SK-N-SH treated with all-trans-retinoic acid at 6 μM for 48 hours (cell line): ENCODE results near the gene DHDH.

Experiments
- CSDC2 ChIP-seq: fragments of 250-450 bp; sonication (Bioruptor Pico); IDR thresholded peaks from 2 replicates; pipeline ENCODE4 v1.5.0; 2020; ENCODE audit warnings: mild to moderate bottlenecking, moderate library complexity
- TOX ChIP-seq: fragments of 250-450 bp; sonication (Bioruptor Pico); IDR thresholded peaks from 2 replicates; pipeline ENCODE4 v1.8.0; 2021; ENCODE audit warnings: mild to moderate bottlenecking, moderate library complexity, borderline replicate concordance
- ZFP3 ChIP-seq: fragments of 250-450 bp; sonication (Bioruptor Pico); IDR thresholded peaks from 2 replicates; pipeline ENCODE4 v1.5.0; 2020; ENCODE audit warnings: mild to moderate bottlenecking, moderate library complexity
- ZFP30 ChIP-seq: fragments of 450-650 bp; formaldehyde crosslinking; IDR thresholded peaks from 2 replicates; pipeline ENCODE4 v1.5.0; 2022; ENCODE audit warnings: mild to moderate bottlenecking, moderate library complexity
- ZNF565 ChIP-seq: fragments of 450-650 bp; formaldehyde crosslinking; conservative IDR thresholded peaks from 2 replicates; pipeline ENCODE4 v1.5.0; 2020; ENCODE audit warnings: low read depth, mild to moderate bottlenecking, moderate library complexity
- TF ChIP-seq, protein P1 (sequence below): fragments of 250-450 bp; sonication (Bioruptor Pico); IDR thresholded peaks from 2 replicates; pipeline ENCODE4 v1.8.0; 2020; ENCODE audit warnings: mild to moderate bottlenecking, moderate library complexity, borderline replicate concordance
- TF ChIP-seq, protein P2 (sequence below): fragments of 250-450 bp; sonication (Bioruptor Pico); IDR thresholded peaks from 2 replicates; pipeline ENCODE4 v1.5.1; 2020; ENCODE audit warnings: low read depth, mild to moderate bottlenecking, moderate library complexity

DNA sequence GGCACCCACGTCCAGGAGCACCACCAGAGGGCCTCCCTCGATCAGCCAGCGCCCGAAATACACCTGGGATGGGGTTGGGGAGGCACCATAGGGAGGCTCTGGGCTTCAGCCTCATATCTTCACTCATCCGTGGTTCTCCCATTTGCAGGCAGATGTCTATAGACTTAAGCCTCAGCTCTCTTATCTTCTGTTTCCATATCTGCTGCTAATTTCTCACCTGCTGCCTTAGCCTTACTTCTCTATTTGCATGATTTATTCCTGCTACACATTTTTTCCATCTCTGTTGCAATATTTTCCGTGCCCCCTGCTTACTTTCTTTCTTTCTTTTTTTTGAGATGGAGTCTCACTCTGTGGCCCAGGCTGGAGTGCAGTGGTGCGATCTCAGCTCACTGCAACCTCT, 53.8 kb downstream of the DHDH start:
- no peak for TF ChIP-seq CSDC2 (CRISPR knock-in tag)
- TF ChIP-seq, protein P1, sequence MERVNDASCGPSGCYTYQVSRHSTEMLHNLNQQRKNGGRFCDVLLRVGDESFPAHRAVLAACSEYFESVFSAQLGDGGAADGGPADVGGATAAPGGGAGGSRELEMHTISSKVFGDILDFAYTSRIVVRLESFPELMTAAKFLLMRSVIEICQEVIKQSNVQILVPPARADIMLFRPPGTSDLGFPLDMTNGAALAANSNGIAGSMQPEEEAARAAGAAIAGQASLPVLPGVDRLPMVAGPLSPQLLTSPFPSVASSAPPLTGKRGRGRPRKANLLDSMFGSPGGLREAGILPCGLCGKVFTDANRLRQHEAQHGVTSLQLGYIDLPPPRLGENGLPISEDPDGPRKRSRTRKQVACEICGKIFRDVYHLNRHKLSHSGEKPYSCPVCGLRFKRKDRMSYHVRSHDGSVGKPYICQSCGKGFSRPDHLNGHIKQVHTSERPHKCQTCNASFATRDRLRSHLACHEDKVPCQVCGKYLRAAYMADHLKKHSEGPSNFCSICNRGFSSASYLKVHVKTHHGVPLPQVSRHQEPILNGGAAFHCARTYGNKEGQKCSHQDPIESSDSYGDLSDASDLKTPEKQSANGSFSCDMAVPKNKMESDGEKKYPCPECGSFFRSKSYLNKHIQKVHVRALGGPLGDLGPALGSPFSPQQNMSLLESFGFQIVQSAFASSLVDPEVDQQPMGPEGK (CRISPR knock-in tag): no peak
- TF ChIP-seq, protein P2, sequence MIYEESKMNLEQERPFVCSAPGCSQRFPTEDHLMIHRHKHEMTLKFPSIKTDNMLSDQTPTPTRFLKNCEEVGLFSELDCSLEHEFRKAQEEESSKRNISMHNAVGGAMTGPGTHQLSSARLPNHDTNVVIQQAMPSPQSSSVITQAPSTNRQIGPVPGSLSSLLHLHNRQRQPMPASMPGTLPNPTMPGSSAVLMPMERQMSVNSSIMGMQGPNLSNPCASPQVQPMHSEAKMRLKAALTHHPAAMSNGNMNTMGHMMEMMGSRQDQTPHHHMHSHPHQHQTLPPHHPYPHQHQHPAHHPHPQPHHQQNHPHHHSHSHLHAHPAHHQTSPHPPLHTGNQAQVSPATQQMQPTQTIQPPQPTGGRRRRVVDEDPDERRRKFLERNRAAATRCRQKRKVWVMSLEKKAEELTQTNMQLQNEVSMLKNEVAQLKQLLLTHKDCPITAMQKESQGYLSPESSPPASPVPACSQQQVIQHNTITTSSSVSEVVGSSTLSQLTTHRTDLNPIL: no peak
- no peak for TF ChIP-seq ZFP3 (CRISPR knock-in tag)
- TF ChIP-seq ZNF565 (CRISPR knock-in tag): no peak
- no peak for TF ChIP-seq ZFP30 (CRISPR knock-in tag)
- TF ChIP-seq TOX (CRISPR knock-in tag): no peak
